Suppressor macrophage treated with lipopolysaccharide for 1 hour (primary cell): ENCODE data around the gene RPL22L1.
"Not testable (repeated sequence)": the region's sequence is repeated elsewhere in the genome, so short reads cannot be mapped to it uniquely, and the experiment has no call there.

ENCODE experiments used
- DNase-seq, 3 donors: peaks; one replicate each; pipeline ENCODE4 v3.0.0-alpha.2; 2020 to 2022

The RPL22L1 gene

GRCh38 chr3:170869645-170870593 is at the start of gene RPL22L1:
TSS of gene RPL22L1 (minus strand) at chr3:170870195. CDS start at chr3:170870167, 28 bp downstream.
- DNase-seq: peak; percentile 97 to 99 (median 98)

GRCh38 chr3:170918715-170919114 is 48.7 kb upstream of the RPL22L1 start:
- DNase-seq: no peak

GRCh38 chr3:170914690-170915089 is 44.7 kb upstream of the RPL22L1 start:
- no peak for DNase-seq

- DNase-seq: no peak
Measured at GRCh38 chr3:170914212-170914611, 44.2 kb upstream of the RPL22L1 start.

GRCh38 chr3:170911051-170911450 is 41.1 kb upstream of the RPL22L1 start:
- no peak for DNase-seq

GRCh38 chr3:170910542-170910941 is 40.5 kb upstream of the RPL22L1 start:
- DNase-seq: no peak

GRCh38 chr3:170909129-170909903 is 39.3 kb upstream of the RPL22L1 start:
- peak in 2 of 3 donors; percentile 3 to 8 for DNase-seq

GRCh38 chr3:170908235-170909116 is 38.5 kb upstream of the RPL22L1 start, which contains the start of gene EIF5A2:
TSS of gene EIF5A2 (minus strand) at chr3:170908637. CDS start at chr3:170907806, 831 bp downstream.
- DNase-seq: peak; percentile 94 to 98 (median 97)

GRCh38 chr3:170907637-170908234 is 37.7 kb upstream of the RPL22L1 start:
- DNase-seq: peak in 2 of 3 donors; percentile 8 to 10

GRCh38 chr3:170905862-170906261 is 35.9 kb upstream of the RPL22L1 start:
- no peak for DNase-seq

GRCh38 chr3:170903123-170903522 is 33.1 kb upstream of the RPL22L1 start:
- DNase-seq: no peak

- DNase-seq: no peak
Measured at GRCh38 chr3:170899455-170899854, 29.5 kb upstream of the RPL22L1 start.

GRCh38 chr3:170897978-170898377 is 28.0 kb upstream of the RPL22L1 start:
- DNase-seq: no peak

GRCh38 chr3:170897199-170897598 is 27.2 kb upstream of the RPL22L1 start:
- not testable (repeated sequence) for DNase-seq

- DNase-seq: no peak
Measured at GRCh38 chr3:170896781-170897180, 26.8 kb upstream of the RPL22L1 start.

- DNase-seq: not testable (repeated sequence)
Measured at GRCh38 chr3:170896333-170896732, 26.3 kb upstream of the RPL22L1 start.

- DNase-seq: no peak
Measured at GRCh38 chr3:170893895-170894294, 23.9 kb upstream of the RPL22L1 start.

- DNase-seq: no peak
Measured at GRCh38 chr3:170889630-170890029, 19.6 kb upstream of the RPL22L1 start.

- no peak for DNase-seq
Measured at GRCh38 chr3:170889132-170889531, 19.1 kb upstream of the RPL22L1 start.

GRCh38 chr3:170884109-170884930 is 14.3 kb upstream of the RPL22L1 start:
- not testable (repeated sequence) for DNase-seq

GRCh38 chr3:170878688-170879087 is 8.7 kb upstream of the RPL22L1 start:
- not testable (repeated sequence) for DNase-seq
